ENCODE data around the gene SLC66A3. TPM values are rescaled to one million over a fixed set of nuclear protein-coding genes. Genes with fewer than 3 reads are reported as not detected.

SLC66A3 gene
- total RNA-seq, 4 donors from 2014 or later: 2.2 to 67.3 (median 39.8) TPM

- no peak overlapping the region for H3K27ac ChIP-seq
- in situ Hi-C loops (cut with MboI; ENCODE audit: low pct_ligation_motif_present in 1 of 4, low pct_unique_long_range_greater_than_20kb in 1 of 4, low sequenced_read_pairs in 3 of 4) (no loop called here), intact Hi-C loops (cut with DNase I; ENCODE audit: low total_unique reads) (no loop called here)
- TF ChIP-seq CTCF (IDR thresholded peaks at IDR 0.05): no peak
- TF ChIP-seq EP300 (IDR thresholded peaks at IDR 0.05; ENCODE audit: low read depth): no peak
- no peak for TF ChIP-seq POLR2AphosphoS5 (IDR thresholded peaks at IDR 0.05)
- TF ChIP-seq POLR2A (IDR thresholded peaks at IDR 0.05): no peak
- no peak overlapping the region for H3K4me3 ChIP-seq
- no peaks in the 10 kb centered on the region for H3K9me3 ChIP-seq
- no peak for DNase-seq
- H3K27me3 ChIP-seq: no peaks in the 10 kb centered on the region
- 98 to 100% methylated on average over 2 of the region's 2 CpGs for WGBS, 2 donors (ENCODE audit: low coverage in 1 of 2)
- no peaks in the 10 kb centered on the region for H3K4me1 ChIP-seq
- peaks cover 0 to 27% (median 12%) of the 10 kb centered on the region in 4 donors for H3K36me3 ChIP-seq
Measured at GRCh38 chr2:11220445-11220844, 65.2 kb downstream of the SLC66A3 start.

GRCh38 chr2:11222845-11223244 lies 67.6 kb downstream of the SLC66A3 start:
- Histone ChIP-seq H3K27ac (no peak overlapping the region), H3K4me3 (no peak overlapping the region), H3K27me3 (no peaks in the 10 kb centered on the region), H3K9me3 (no peaks in the 10 kb centered on the region), H3K4me1 (no peaks in the 10 kb centered on the region), H3K36me3 (peaks cover 0 to 16% (median 4%) of the 10 kb centered on the region in 4 donors)
- intact Hi-C loops (cut with DNase I; ENCODE audit: low total_unique reads) (no loop called here), in situ Hi-C loops (cut with MboI; ENCODE audit: low pct_ligation_motif_present in 1 of 4, low pct_unique_long_range_greater_than_20kb in 1 of 4, low sequenced_read_pairs in 3 of 4) (no loop called here)
- DNase-seq: no peak
- WGBS, 2 donors (ENCODE audit: low coverage in 1 of 2): 88 to 90% methylated on average over 5 of the region's 5 CpGs
- TF ChIP-seq EP300 (IDR thresholded peaks at IDR 0.05; ENCODE audit: low read depth): no peak
- no peak for TF ChIP-seq POLR2AphosphoS5 (IDR thresholded peaks at IDR 0.05)
- TF ChIP-seq POLR2A (IDR thresholded peaks at IDR 0.05): no peak
- no peak for TF ChIP-seq CTCF (IDR thresholded peaks at IDR 0.05)

- TF ChIP-seq EP300 (IDR thresholded peaks at IDR 0.05; ENCODE audit: low read depth) (no peak), POLR2AphosphoS5 (IDR thresholded peaks at IDR 0.05) (no peak), POLR2A (IDR thresholded peaks at IDR 0.05) (no peak), CTCF (IDR thresholded peaks at IDR 0.05) (no peak)
- H3K36me3 ChIP-seq: peaks cover 0 to 13% (median 0%) of the 10 kb centered on the region in 4 donors
- no peaks in the 10 kb centered on the region for H3K4me1 ChIP-seq
- no peaks in the 10 kb centered on the region for H3K9me3 ChIP-seq
- in situ Hi-C loops (cut with MboI; ENCODE audit: low pct_ligation_motif_present in 1 of 4, low pct_unique_long_range_greater_than_20kb in 1 of 4, low sequenced_read_pairs in 3 of 4) (loop anchor here in 1 of 4 donors (25.0 kb wide), 1 partner anchor 187 kb away; no protein-coding TSS in a partner anchor), intact Hi-C loops (cut with DNase I; ENCODE audit: low total_unique reads) (no loop called here)
- H3K4me3 ChIP-seq: no peak overlapping the region
- no peaks in the 10 kb centered on the region for H3K27me3 ChIP-seq
- H3K27ac ChIP-seq: no peak overlapping the region
- no peak for DNase-seq
Measured at GRCh38 chr2:11224887-11225286, 69.6 kb downstream of the SLC66A3 start.

- intact Hi-C loops (cut with DNase I; ENCODE audit: low total_unique reads) (no loop called here), in situ Hi-C loops (cut with MboI; ENCODE audit: low pct_ligation_motif_present in 1 of 4, low pct_unique_long_range_greater_than_20kb in 1 of 4, low sequenced_read_pairs in 3 of 4) (loop anchor here in 1 of 4 donors (25.0 kb wide), 1 partner anchor 185 kb away; no protein-coding TSS in a partner anchor)
- no peaks in the 10 kb centered on the region for H3K4me1 ChIP-seq
- peaks cover 0 to 4% (median 0%) of the 10 kb centered on the region in 4 donors for H3K36me3 ChIP-seq
- H3K4me3 ChIP-seq: no peak overlapping the region
- H3K27me3 ChIP-seq: no peaks in the 10 kb centered on the region
- TF ChIP-seq EP300 (IDR thresholded peaks at IDR 0.05; ENCODE audit: low read depth) (no peak), POLR2A (IDR thresholded peaks at IDR 0.05) (no peak), POLR2AphosphoS5 (IDR thresholded peaks at IDR 0.05) (no peak), CTCF (IDR thresholded peaks at IDR 0.05) (no peak)
- no peaks in the 10 kb centered on the region for H3K9me3 ChIP-seq
- no peak overlapping the region for H3K27ac ChIP-seq
- DNase-seq: no peak
Measured at GRCh38 chr2:11227595-11227994, 72.3 kb downstream of the SLC66A3 start.

Other genes starting within 250 kb of the SLC66A3 start
- gene KCNF1, start 243.5 kb upstream of the SLC66A3 start, total RNA-seq: under 1 TPM in 1 of 4 donors, not detected in 3; 0.27 TPM
- gene ROCK2, start 189.2 kb downstream of the SLC66A3 start, total RNA-seq: 10 to 100 TPM; 53.9 to 93.0 (median 74.7) TPM

Measured in transverse colon (tissue), 4 donors.